Chondrocyte (in vitro differentiated cells): Measurements from ENCODE around the gene ANO9. TPM values are rescaled to one million over a fixed set of nuclear protein-coding genes. Genes with fewer than 3 reads are reported as not detected.
A peak's percentile ranks its signal among the peaks of the same experiment; 100 is the strongest.

Experiments
- DNase-seq: peaks from one replicate; pipeline ENCODE4 v3.0.0; 2021; ENCODE audit warnings: mixed read lengths, low spot score
- H3K27ac Mint-ChIP-seq: one replicate; pipeline ENCODE4 v1.8.0; 2021; ENCODE audit warnings: mild to moderate bottlenecking, moderate library complexity, mixed read lengths; ENCODE audit not compliant: unreplicated experiment
- H3K27me3 Mint-ChIP-seq: 2 replicates; pipeline ENCODE4 v1.8.0; 2021; ENCODE audit warnings: low read depth, mixed read lengths
- H3K36me3 Mint-ChIP-seq: 2 replicates; pipeline ENCODE4 v1.8.0; 2021; ENCODE audit warnings: low read depth, mixed read lengths
- H3K4me1 Mint-ChIP-seq: 2 replicates; pipeline ENCODE4 v1.8.0; 2021; ENCODE audit warnings: low read depth, mild to moderate bottlenecking, mixed read lengths
- H3K4me3 Mint-ChIP-seq: one replicate; pipeline ENCODE4 v1.8.0; 2021; ENCODE audit warnings: mild to moderate bottlenecking, moderate library complexity, mixed read lengths; ENCODE audit not compliant: unreplicated experiment
- H3K9me3 Mint-ChIP-seq: 2 replicates; pipeline ENCODE4 v1.8.0; 2021; ENCODE audit warnings: low read depth, mixed read lengths
- total RNA-seq: library from RNA; stranded (reverse); gene quantifications from 3 replicates; pipeline ENCODE4 v1.2.1, GENCODE V29; 2021
- TF ChIP-seq, protein P1 (sequence below): fragments of 200-600 bp; sonication (generic); IDR thresholded peaks from 2 replicates; pipeline ENCODE4 v1.5.0; 2021; ENCODE audit warnings: antibody characterized with exemption, mild to moderate bottlenecking, moderate library complexity

The ANO9 gene
- total RNA-seq, 1 donor from 2014 or later: not detected

DNA sequence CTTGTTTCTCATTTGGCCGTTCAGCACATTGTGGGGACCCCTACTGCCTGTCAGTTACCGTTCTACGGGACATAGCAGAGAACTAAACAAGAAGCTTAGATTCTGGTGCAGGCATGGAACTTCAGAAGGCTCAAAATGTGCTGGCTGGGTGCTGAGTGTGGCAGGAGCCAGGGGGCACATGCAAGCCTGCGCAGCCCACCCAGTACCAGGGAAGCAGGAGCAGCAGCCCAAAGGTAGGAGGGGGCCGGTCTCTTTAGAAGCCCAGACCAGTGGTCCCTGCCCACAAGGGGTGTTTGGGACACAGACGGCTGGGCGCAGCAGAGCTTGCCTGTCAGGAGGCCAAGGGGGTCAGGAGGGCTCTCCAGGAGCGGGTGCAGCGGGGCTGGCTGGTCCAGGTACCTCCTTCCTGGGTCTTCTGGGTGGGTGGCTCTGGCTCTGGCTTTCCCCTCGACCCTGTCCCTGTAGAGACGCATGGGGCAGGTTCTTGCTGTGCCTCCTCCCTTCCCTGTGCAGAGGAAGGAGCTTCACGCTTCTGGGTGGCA, 10.5 kb upstream of the ANO9 start:
- no peaks in the 10 kb centered on the region for H3K9me3 Mint-ChIP-seq
- no peak for DNase-seq
- TF ChIP-seq, protein P1, sequence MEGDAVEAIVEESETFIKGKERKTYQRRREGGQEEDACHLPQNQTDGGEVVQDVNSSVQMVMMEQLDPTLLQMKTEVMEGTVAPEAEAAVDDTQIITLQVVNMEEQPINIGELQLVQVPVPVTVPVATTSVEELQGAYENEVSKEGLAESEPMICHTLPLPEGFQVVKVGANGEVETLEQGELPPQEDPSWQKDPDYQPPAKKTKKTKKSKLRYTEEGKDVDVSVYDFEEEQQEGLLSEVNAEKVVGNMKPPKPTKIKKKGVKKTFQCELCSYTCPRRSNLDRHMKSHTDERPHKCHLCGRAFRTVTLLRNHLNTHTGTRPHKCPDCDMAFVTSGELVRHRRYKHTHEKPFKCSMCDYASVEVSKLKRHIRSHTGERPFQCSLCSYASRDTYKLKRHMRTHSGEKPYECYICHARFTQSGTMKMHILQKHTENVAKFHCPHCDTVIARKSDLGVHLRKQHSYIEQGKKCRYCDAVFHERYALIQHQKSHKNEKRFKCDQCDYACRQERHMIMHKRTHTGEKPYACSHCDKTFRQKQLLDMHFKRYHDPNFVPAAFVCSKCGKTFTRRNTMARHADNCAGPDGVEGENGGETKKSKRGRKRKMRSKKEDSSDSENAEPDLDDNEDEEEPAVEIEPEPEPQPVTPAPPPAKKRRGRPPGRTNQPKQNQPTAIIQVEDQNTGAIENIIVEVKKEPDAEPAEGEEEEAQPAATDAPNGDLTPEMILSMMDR: no peak
- no peak overlapping the region for H3K4me3 Mint-ChIP-seq
- H3K27me3 Mint-ChIP-seq: no peaks in the 10 kb centered on the region
- no peak overlapping the region for H3K27ac Mint-ChIP-seq
- peaks cover 3% of the 10 kb centered on the region for H3K36me3 Mint-ChIP-seq
- H3K4me1 Mint-ChIP-seq: peaks cover 38% of the 10 kb centered on the region

GRCh38 chr11:451738-452137, 9.9 kb upstream of the ANO9 start:
- Mint-ChIP-seq H3K9me3 (no peaks in the 10 kb centered on the region), H3K27me3 (no peaks in the 10 kb centered on the region), H3K27ac (peak overlapping the region; percentile 94), H3K4me1 (peaks cover 38% of the 10 kb centered on the region), H3K36me3 (peaks cover 3% of the 10 kb centered on the region), H3K4me3 (peak overlapping the region; percentile 94)
- TF ChIP-seq, protein P1: no peak
- no peak for DNase-seq

DNA sequence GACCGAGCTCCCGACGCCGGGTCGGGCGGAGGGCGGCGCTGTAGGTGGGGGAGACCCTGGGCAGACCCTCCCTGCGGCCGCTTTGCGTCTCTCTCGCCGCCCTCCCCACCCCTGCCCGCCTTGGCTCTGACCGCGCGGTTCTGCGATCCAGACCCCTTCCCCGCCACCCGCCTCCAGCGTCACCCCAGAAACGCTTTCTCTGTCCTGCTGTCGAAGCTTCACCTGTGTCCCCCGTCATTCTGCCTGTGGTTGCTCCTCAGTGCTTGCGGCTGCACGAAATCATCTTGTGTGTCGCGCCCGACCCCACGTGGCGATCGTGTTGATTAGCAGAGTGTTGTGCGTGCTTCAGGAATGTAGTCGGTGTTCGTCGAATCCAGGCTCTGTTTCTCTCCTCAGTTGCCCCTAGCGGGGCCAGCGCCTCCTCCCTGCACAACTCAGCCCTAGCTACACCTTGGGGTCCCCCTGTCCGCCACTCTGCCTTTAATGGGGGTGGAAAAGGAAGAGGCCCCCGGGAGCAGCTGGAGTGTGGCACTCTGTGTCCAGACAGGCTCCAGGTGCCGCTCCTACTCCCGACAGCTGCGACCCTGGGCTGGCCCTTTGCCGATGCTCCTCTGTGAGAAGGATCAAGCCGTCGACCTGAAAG, 9.1 kb upstream of the ANO9 start:
- H3K36me3 Mint-ChIP-seq: peaks cover 3% of the 10 kb centered on the region
- no peaks in the 10 kb centered on the region for H3K9me3 Mint-ChIP-seq
- peaks cover 38% of the 10 kb centered on the region for H3K4me1 Mint-ChIP-seq
- peak overlapping the region; percentile 94 for H3K27ac Mint-ChIP-seq
- no peak for DNase-seq
- no peaks in the 10 kb centered on the region for H3K27me3 Mint-ChIP-seq
- TF ChIP-seq, protein P1: peak; percentile 67
- H3K4me3 Mint-ChIP-seq: peak overlapping the region; percentile 94

DNA sequence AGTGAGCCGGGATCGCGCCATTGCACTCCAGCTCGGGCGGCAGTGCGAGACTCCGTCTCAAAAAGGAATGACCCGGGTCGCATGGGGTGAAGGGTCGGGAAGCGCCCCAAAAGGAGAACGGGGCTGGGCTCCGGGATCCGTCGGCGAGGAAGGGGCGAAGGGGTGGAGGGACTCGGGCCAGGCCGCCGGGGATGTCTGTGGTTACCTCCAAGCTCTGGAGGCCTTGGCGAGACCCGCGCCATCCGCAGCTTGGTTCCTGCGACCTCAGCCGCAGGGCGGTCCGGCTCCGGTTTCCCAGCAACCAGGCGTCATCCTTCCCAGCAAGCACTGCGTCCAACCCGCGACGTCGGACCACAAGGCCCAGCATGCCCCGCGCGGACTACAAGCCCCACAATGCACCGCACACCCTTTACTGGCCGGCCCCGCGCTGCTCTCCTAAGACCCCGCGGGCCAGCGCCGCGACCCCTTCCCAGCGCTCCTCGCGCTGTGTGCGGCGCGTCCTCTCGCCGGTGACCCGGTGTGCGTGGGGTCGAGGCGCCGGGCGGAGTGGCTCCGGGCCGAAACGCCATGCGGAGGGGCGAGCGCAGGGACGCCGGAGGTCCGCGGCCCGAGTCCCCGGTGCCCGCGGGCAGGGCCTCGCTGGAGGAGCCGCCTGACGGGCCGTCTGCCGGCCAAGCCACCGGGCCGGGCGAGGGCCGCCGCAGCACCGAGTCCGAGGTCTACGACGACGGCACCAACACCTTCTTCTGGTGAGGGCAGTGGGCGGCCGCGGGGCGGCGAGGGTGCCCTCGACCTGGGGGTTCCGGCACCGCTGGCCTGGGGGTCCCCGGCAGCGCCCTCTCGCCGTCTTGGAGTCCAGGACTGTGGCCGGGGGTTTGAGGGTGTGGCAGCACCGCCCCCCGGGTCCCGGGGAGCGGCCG, 8.3 kb upstream of the ANO9 start, which contains the start of gene PTDSS2:
PTDSS2 (plus strand) TSS at position 391 of the 920 bp plus-strand sequence; CDS start at position 568, 177 bp downstream.
- TF ChIP-seq, protein P1: no peak

More for the DNA sequence above, 8.3 kb upstream of the ANO9 start, which contains the start of gene PTDSS2:
- Mint-ChIP-seq H3K9me3 (no peaks in the 10 kb centered on the region), H3K36me3 (peaks cover 3% of the 10 kb centered on the region), H3K4me3 (peak within 1 kb of the TSS; percentile 94), H3K4me1 (peaks cover 30% of the 10 kb centered on the region), H3K27me3 (no peaks in the 10 kb centered on the region), H3K27ac (peak within 1 kb of the TSS; percentile 94)
- DNase-seq: no peak
